ENCODE data around the gene MX2. TPM values are rescaled to one million over a fixed set of nuclear protein-coding genes. Genes with fewer than 3 reads are reported as not detected.

The MX2 gene
- polyA plus RNA-seq, 1 donor from 2014 or later: not detected

DNA sequence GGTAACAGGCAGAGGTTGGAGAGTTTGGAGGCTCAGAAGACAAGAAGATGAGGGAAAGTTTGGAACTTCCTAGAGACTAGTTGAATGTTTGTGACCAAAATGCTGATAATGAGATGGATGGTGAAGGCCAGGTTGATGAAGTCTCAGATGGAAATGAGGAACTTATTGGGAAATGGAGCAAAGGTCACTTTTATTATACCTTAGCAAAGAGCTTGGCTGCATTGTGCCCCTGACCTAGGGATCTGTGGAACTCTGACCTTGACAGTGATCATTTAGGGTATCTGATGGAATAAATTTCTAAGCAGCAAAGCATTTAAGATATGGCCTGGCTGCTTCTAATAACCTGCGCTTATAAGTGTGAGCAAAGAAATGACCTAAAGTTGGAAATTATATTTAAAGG, 28.1 kb upstream of the MX2 start:
- peaks cover 8% of the 10 kb centered on the region for H3K9me3 ChIP-seq (ENCODE audit: low read length)
- no peak overlapping the region for H2AFZ ChIP-seq (ENCODE audit: low read depth, low read length)
- no peak for TF ChIP-seq MXI1 (conservative IDR thresholded peaks at IDR 0.05; ENCODE audit: poor library complexity, severe bottlenecking)
- TF ChIP-seq, protein P1, sequence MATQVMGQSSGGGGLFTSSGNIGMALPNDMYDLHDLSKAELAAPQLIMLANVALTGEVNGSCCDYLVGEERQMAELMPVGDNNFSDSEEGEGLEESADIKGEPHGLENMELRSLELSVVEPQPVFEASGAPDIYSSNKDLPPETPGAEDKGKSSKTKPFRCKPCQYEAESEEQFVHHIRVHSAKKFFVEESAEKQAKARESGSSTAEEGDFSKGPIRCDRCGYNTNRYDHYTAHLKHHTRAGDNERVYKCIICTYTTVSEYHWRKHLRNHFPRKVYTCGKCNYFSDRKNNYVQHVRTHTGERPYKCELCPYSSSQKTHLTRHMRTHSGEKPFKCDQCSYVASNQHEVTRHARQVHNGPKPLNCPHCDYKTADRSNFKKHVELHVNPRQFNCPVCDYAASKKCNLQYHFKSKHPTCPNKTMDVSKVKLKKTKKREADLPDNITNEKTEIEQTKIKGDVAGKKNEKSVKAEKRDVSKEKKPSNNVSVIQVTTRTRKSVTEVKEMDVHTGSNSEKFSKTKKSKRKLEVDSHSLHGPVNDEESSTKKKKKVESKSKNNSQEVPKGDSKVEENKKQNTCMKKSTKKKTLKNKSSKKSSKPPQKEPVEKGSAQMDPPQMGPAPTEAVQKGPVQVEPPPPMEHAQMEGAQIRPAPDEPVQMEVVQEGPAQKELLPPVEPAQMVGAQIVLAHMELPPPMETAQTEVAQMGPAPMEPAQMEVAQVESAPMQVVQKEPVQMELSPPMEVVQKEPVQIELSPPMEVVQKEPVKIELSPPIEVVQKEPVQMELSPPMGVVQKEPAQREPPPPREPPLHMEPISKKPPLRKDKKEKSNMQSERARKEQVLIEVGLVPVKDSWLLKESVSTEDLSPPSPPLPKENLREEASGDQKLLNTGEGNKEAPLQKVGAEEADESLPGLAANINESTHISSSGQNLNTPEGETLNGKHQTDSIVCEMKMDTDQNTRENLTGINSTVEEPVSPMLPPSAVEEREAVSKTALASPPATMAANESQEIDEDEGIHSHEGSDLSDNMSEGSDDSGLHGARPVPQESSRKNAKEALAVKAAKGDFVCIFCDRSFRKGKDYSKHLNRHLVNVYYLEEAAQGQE (IDR thresholded peaks at IDR 0.05; ENCODE audit: borderline replicate concordance): no peak
- TF ChIP-seq, protein P2, sequence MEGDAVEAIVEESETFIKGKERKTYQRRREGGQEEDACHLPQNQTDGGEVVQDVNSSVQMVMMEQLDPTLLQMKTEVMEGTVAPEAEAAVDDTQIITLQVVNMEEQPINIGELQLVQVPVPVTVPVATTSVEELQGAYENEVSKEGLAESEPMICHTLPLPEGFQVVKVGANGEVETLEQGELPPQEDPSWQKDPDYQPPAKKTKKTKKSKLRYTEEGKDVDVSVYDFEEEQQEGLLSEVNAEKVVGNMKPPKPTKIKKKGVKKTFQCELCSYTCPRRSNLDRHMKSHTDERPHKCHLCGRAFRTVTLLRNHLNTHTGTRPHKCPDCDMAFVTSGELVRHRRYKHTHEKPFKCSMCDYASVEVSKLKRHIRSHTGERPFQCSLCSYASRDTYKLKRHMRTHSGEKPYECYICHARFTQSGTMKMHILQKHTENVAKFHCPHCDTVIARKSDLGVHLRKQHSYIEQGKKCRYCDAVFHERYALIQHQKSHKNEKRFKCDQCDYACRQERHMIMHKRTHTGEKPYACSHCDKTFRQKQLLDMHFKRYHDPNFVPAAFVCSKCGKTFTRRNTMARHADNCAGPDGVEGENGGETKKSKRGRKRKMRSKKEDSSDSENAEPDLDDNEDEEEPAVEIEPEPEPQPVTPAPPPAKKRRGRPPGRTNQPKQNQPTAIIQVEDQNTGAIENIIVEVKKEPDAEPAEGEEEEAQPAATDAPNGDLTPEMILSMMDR (IDR thresholded peaks at IDR 0.05; ENCODE audit: poor library complexity, severe bottlenecking): no peak
- no peak for TF ChIP-seq RAD21 (conservative IDR thresholded peaks at IDR 0.05)
- TF ChIP-seq TAF1 (IDR thresholded peaks at IDR 0.05; ENCODE audit: low read depth): no peak
- TF ChIP-seq EZH2 (IDR thresholded peaks at IDR 0.05; ENCODE audit: borderline replicate concordance, insufficient read depth, low read length, poor library complexity, severe bottlenecking): no peak
- no peak for TF ChIP-seq SMC3 (conservative IDR thresholded peaks at IDR 0.05; ENCODE audit: poor library complexity)
- no peaks in the 10 kb centered on the region for H3K79me2 ChIP-seq (replicated peaks; ENCODE audit: insufficient read depth, low read length)
- H3K4me3 ChIP-seq (ENCODE audit: low read length): no peak overlapping the region
- H3K9ac ChIP-seq (ENCODE audit: low read length): no peak overlapping the region
- no peak overlapping the region for H3K4me2 ChIP-seq (ENCODE audit: low read length)
- no peaks in the 10 kb centered on the region for H3F3A ChIP-seq (ENCODE audit: insufficient read depth, low read length, poor library complexity, severe bottlenecking)
- H3K27me3 ChIP-seq (ENCODE audit: insufficient read depth, low read depth, low read length): no peaks in the 10 kb centered on the region
- H4K20me1 ChIP-seq (ENCODE audit: insufficient read depth): no peaks in the 10 kb centered on the region
- no peak overlapping the region for H3K27ac ChIP-seq (ENCODE audit: low read length)
- no peaks in the 10 kb centered on the region for H3K36me3 ChIP-seq (ENCODE audit: insufficient read depth, low read length)
- no peaks in the 10 kb centered on the region for H3K9me2 ChIP-seq (ENCODE audit: insufficient read depth, low read length)

DNA sequence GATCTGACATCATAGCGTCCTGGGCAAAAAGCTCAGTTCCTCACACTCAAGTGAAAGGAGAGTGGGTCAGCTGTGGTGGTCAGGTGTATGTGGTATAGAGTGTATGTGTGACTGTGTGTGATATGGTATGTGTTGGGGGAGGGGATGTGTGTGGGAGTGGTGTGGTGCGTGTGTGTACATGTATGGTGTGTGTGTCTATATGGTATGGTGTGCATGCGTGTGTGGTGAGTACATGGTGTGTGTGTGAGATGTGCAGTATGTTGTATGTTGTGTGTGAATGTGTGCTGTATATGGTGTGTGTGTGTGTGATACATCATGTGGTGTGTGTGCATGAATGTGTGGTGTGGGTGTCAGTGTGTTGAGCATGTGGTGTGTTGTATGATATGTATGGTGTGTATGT, 24.3 kb upstream of the MX2 start:
- H4K20me1 ChIP-seq (ENCODE audit: insufficient read depth): no peaks in the 10 kb centered on the region
- no peaks in the 10 kb centered on the region for H3K36me3 ChIP-seq (ENCODE audit: insufficient read depth, low read length)
- H3K79me2 ChIP-seq (replicated peaks; ENCODE audit: insufficient read depth, low read length): no peaks in the 10 kb centered on the region
- H3K27ac ChIP-seq (ENCODE audit: low read length): no peak overlapping the region
- H3K4me3 ChIP-seq (ENCODE audit: low read length): no peak overlapping the region
- no peaks in the 10 kb centered on the region for H3F3A ChIP-seq (ENCODE audit: insufficient read depth, low read length, poor library complexity, severe bottlenecking)
- TF ChIP-seq RAD21 (conservative IDR thresholded peaks at IDR 0.05): no peak
- TF ChIP-seq, protein P2 (IDR thresholded peaks at IDR 0.05; ENCODE audit: poor library complexity, severe bottlenecking): no peak
- TF ChIP-seq POLR2AphosphoS5 (IDR thresholded peaks at IDR 0.05): no peak
- TF ChIP-seq MXI1 (conservative IDR thresholded peaks at IDR 0.05; ENCODE audit: poor library complexity, severe bottlenecking): no peak
- no peak for TF ChIP-seq TAF1 (IDR thresholded peaks at IDR 0.05; ENCODE audit: low read depth)
- TF ChIP-seq SMC3 (conservative IDR thresholded peaks at IDR 0.05; ENCODE audit: poor library complexity): no peak
- no peak for TF ChIP-seq EZH2 (IDR thresholded peaks at IDR 0.05; ENCODE audit: borderline replicate concordance, insufficient read depth, low read length, poor library complexity, severe bottlenecking)
- TF ChIP-seq, protein P1 (IDR thresholded peaks at IDR 0.05; ENCODE audit: borderline replicate concordance): no peak
- no peak for TF ChIP-seq EP300 (conservative IDR thresholded peaks at IDR 0.05; ENCODE audit: poor library complexity, severe bottlenecking)
- H3K9me2 ChIP-seq (ENCODE audit: insufficient read depth, low read length): no peaks in the 10 kb centered on the region
- no peak overlapping the region for H2AFZ ChIP-seq (ENCODE audit: low read depth, low read length)
- peaks cover 8% of the 10 kb centered on the region for H3K9me3 ChIP-seq (ENCODE audit: low read length)
- H3K9ac ChIP-seq (ENCODE audit: low read length): no peak overlapping the region
- H3K27me3 ChIP-seq (ENCODE audit: insufficient read depth, low read depth, low read length): no peaks in the 10 kb centered on the region
- H3K4me2 ChIP-seq (ENCODE audit: low read length): no peak overlapping the region

All from neural cell (in vitro differentiated cells).